ENCODE results near the gene VPS54. TPM values are rescaled to one million over a fixed set of nuclear protein-coding genes. Genes with fewer than 3 reads are reported as not detected.
A peak's percentile ranks its signal among the peaks of the same experiment; 100 is the strongest.

VPS54 gene
- 31.8 and 32.4 TPM in 2 replicates for total RNA-seq (2014; rRNA removed; shearing (Covaris generic))
- 12.9 and 19.7 TPM in 2 replicates for polyA plus RNA-seq (2015; cell fraction: cytosol; rRNA removed)
- polyA plus RNA-seq (2015; cell fraction: nucleus; rRNA removed), result 54.5 and 60.5 TPM in 2 replicates

- in situ Hi-C loops (cut with HindIII; ENCODE audit: low pct_unique_long_range_greater_than_20kb, low sequenced_read_pairs), result no loop called here
- peak; percentile 70 for DNase-seq (ENCODE audit: low read depth, low spot score)
Observed at GRCh38 chr2:64019083-64019974, at the start of gene VPS54. VPS54 (minus strand) TSS chr2:64019428; CDS start chr2:63983999, 35,429 bp downstream.

DNA sequence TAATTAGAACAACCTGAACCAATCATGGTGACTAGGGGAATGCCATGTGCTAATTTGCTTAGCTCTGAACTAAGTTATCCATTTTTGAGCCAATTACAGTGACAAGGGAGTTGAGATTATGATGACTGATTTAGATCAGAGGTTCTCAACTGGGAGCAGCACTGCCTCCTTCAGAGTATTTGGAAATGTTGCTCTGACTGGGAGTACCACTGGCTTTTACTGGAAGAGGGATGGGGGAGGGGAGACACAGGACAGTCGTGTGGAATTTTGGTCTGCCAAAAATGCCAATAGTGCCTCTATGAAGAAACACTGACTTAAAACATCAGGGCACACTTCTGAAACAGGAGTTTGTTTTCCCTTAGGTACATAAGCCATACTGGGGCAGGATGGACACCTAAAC, 48.1 kb upstream of the VPS54 start:
- in situ Hi-C loops (cut with HindIII; ENCODE audit: low pct_unique_long_range_greater_than_20kb, low sequenced_read_pairs), result no loop called here
- peak; percentile 25 for DNase-seq (ENCODE audit: low read depth, low spot score)

DNA sequence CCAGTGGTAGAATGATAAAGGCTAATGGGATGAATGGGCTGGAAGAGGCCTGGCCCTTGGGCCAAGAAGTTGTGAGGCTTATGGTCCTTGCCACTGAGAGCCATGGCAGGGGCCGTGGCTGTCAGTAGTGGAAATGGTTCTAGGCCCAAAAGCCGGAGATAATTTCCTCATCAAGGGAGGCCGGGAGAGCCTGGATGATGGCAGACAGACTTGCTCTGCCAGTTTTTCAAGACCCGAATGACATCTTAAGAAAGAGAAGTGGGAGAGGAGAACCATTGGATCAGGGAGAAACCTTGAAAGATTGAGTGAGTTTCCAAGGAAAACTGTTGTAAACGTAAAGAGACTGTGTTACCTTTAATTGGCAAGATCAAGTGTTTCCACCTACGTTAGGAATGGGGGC, 46.3 kb upstream of the VPS54 start:
- in situ Hi-C loops (cut with HindIII; ENCODE audit: low pct_unique_long_range_greater_than_20kb, low sequenced_read_pairs), result no loop called here
- DNase-seq (ENCODE audit: low read depth, low spot score), result no peak

DNA sequence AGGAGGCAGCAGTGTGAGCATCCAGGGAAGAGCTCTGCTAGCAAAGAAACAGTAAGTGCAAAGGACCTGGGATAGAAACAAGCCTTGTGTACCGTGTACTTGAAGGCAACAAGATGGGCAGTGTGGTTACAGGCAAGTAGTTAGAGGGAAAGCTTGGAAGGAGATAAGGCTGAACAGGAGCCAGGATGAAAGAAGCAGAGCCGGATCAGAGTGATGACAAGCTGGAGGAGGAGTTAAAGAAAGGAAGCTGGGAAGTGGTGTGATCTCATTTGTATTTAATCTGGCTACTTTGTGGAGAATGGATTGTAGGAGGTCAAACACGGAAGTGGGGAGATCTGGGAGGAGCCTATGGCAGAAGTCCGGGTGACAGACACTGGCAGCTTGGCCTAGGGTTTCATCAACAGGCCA, 44.7 kb upstream of the VPS54 start:
- in situ Hi-C loops (cut with HindIII; ENCODE audit: low pct_unique_long_range_greater_than_20kb, low sequenced_read_pairs), result no loop called here
- no peak for DNase-seq (ENCODE audit: low read depth, low spot score)

DNA sequence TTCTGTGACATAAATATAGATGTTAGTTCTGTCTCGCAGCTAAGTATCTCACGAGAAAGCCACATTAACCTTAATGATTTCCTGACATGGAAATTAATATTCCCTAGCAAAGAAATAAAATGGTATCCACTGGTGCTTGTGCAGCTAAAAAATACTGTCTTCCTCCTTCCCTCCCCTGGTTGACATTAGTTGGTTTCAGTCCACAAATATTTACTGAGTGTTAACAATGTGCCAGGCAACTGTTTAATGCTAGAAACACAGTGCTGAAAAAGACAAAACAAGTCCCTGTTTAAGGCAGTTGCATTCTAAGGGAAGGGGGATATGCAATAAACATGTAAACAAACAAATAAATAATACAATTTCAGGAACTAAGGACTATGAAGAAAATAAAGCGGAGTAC, 44.2 kb upstream of the VPS54 start:
- DNase-seq (ENCODE audit: low read depth, low spot score), result no peak
- in situ Hi-C loops (cut with HindIII; ENCODE audit: low pct_unique_long_range_greater_than_20kb, low sequenced_read_pairs), result no loop called here

DNA sequence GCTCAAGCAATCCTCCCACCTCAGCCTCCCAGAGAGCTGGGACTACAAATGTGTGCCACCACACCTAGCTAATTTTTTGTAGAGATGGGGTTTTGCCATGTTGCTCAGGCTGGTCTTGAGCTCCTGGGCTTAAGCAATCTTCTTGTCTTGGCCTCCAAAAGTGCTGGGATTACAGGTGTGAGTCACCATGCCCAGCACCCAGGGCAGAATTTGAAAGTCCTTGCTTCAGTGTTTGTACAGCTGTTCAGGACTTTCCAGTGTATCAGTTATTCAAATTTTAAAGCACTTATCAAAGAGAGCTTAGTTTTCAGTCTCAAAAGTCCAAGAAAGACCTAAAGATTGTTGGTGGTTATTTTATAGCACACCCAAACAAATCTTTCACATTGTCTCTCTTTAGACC, 43.6 kb upstream of the VPS54 start:
- DNase-seq (ENCODE audit: low read depth, low spot score), result no peak
- in situ Hi-C loops (cut with HindIII; ENCODE audit: low pct_unique_long_range_greater_than_20kb, low sequenced_read_pairs), result no loop called here

DNA sequence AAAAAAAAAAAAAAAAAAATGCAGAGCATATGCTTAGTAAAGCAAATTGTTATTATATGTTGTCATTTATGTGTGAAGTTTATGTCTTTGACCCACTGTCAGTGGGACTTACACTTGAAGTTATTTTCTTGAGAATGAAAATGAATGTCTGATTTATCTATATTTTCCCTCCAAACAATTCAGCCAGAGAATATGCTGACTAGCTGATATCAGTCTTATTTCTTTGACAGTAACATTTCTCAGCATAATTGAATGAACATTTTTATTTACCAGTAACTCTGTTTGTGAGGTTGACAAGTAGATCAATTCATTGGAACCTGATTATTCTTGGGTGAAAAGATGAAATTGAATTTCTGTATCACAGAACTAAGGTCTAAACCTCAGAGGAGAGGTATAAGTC, 40.0 kb upstream of the VPS54 start:
- in situ Hi-C loops (cut with HindIII; ENCODE audit: low pct_unique_long_range_greater_than_20kb, low sequenced_read_pairs), result no loop called here
- no peak for DNase-seq (ENCODE audit: low read depth, low spot score)

DNA sequence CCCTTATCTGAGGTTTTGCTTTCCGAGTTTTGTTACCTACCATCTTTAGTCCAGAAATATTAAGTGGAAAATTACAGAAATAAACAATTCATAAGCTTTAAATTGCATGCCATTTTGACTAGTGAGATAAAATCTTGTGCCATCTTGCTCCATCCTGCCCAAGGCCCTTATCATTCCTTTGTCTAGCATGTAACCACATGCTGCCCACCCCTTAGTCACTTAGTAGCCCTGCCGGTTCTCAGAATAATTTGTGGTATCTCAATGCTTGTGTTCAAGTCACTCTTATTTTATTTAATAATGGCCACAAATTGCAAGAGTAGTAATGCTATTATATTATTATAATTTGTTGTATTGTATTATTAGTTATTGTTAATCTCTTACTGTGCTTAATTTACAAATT, 36.8 kb upstream of the VPS54 start:
- in situ Hi-C loops (cut with HindIII; ENCODE audit: low pct_unique_long_range_greater_than_20kb, low sequenced_read_pairs), result no loop called here
- no peak for DNase-seq (ENCODE audit: low read depth, low spot score)

GRCh38 chr2:64054161-64054915, 35.1 kb upstream of the VPS54 start:
- in situ Hi-C loops (cut with HindIII; ENCODE audit: low pct_unique_long_range_greater_than_20kb, low sequenced_read_pairs), result no loop called here
- DNase-seq (ENCODE audit: low read depth, low spot score), result no peak

DNA sequence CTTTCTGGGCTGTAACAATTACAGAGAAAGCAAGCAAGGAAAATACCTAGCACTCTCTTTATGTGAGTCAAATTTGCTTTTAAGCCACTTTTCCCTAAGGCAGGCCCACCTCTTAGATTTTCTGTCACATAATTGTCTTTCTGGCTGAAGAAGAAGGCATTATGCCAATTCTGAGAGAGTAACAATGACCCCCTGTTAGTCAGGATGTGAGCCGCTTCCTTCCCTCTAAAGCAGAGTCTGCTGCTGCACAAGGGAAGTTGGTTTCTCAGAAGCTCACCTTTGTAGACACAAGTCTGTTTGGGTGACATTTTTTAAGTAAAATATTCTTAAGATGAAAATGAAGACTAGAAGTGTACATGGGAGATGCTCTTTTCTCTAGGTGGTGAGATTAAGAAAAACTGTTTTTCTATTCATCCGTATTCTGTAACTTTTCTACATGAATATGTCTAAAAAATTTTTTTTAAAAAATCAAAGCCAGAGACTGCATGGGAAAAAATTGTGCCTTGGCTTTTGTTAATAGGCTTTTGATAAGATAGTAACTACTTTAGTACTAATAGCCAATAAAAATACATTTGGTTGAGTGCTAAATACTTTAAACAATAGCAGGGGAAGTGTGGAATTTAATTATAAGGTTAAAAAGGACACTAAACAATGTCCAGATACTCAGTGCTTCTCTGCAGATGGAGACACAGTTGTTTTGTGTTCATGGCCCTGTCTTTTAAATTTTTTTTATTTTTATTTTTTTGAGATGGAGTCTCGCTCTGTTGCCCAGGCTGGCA, 33.4 kb upstream of the VPS54 start:
- DNase-seq (ENCODE audit: low read depth, low spot score), result peak; percentile 74
- in situ Hi-C loops (cut with HindIII; ENCODE audit: low pct_unique_long_range_greater_than_20kb, low sequenced_read_pairs), result no loop called here

GRCh38 chr2:64049633-64050220, 30.5 kb upstream of the VPS54 start:
- DNase-seq (ENCODE audit: low read depth, low spot score), result peak; percentile 86
- in situ Hi-C loops (cut with HindIII; ENCODE audit: low pct_unique_long_range_greater_than_20kb, low sequenced_read_pairs), result loop anchor here (25.0 kb wide), 2 partner anchors 263 to 513 kb away; no protein-coding TSS in a partner anchor

GRCh38 chr2:64045938-64046337, 26.7 kb upstream of the VPS54 start:
- DNase-seq (ENCODE audit: low read depth, low spot score), result no peak
- in situ Hi-C loops (cut with HindIII; ENCODE audit: low pct_unique_long_range_greater_than_20kb, low sequenced_read_pairs), result loop anchor here (25.0 kb wide), 2 partner anchors 266 to 516 kb away; no protein-coding TSS in a partner anchor

GRCh38 chr2:64040161-64040560, 20.9 kb upstream of the VPS54 start:
- in situ Hi-C loops (cut with HindIII; ENCODE audit: low pct_unique_long_range_greater_than_20kb, low sequenced_read_pairs), result loop anchor here (25.0 kb wide), 2 partner anchors 272 to 522 kb away; no protein-coding TSS in a partner anchor
- no peak for DNase-seq (ENCODE audit: low read depth, low spot score)

GRCh38 chr2:64036034-64036705, 16.9 kb upstream of the VPS54 start:
- no peak for DNase-seq (ENCODE audit: low read depth, low spot score)
- in situ Hi-C loops (cut with HindIII; ENCODE audit: low pct_unique_long_range_greater_than_20kb, low sequenced_read_pairs), result loop anchor here (25.0 kb wide), 2 partner anchors 276 to 526 kb away; no protein-coding TSS in a partner anchor

DNA sequence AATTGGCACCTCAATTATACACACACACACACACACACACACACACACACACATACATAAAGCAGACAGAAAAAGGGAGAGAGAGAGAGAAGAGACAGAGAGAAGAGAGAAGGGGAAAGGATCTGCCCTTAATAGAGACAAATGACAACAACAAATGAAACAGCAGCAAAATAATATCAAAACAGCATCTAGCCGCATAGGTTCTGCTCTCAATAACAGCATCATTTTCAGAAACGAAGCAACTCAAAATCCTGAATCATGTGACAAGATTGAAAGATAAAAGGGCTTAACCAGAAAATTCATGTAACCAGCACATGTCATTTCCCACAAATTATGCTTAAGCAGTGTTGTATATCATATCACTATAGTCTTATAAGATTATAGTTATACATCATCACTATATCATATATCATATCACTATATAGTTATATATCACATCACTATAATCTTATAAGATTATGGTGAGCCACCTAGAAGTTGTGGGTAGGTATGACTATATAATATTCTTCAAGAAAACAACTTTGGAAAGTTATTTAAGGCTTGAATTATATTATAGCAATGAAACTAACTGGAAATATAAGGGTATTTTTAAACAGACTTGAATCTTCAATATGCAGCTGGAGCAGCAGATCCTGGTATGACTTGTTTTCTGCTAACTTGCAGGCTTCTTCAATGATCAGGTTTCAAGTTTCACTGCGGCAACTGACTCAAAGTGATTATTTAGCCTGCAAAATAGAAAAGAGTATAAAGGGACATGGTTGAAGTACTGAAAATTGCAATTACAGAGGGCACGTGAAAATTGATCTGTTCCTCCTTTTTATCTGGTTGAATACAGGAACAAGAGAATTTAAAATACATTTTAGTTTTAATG, 16.1 kb upstream of the VPS54 start:
- no peak for DNase-seq (ENCODE audit: low read depth, low spot score)
- in situ Hi-C loops (cut with HindIII; ENCODE audit: low pct_unique_long_range_greater_than_20kb, low sequenced_read_pairs), result loop anchor here (25.0 kb wide), 2 partner anchors 277 to 527 kb away; no protein-coding TSS in a partner anchor

Data from SK-MEL-5 (cell line).